ENCODE data around the gene MIEF1.
A peak's percentile ranks its signal among the peaks of the same experiment; 100 is the strongest.
"Not testable (repeated sequence)": the region's sequence is repeated elsewhere in the genome, so short reads cannot be mapped to it uniquely, and the experiment has no call there.

Gene MIEF1

GRCh38 chr22:39489094-39490068 lies 12.7 kb upstream of the MIEF1 start:
- no peak for DNase-seq (ENCODE audit: low read depth)

- DNase-seq (ENCODE audit: low read depth) = peak; percentile 52
Observed at GRCh38 chr22:39490135-39490798, 11.8 kb upstream of the MIEF1 start.

GRCh38 chr22:39490966-39491680 lies 11.0 kb upstream of the MIEF1 start:
- DNase-seq (ENCODE audit: low read depth) = no peak

- DNase-seq (ENCODE audit: low read depth) = no peak
Observed at GRCh38 chr22:39491696-39492095, 10.4 kb upstream of the MIEF1 start.

GRCh38 chr22:39492186-39492585 lies 9.9 kb upstream of the MIEF1 start:
- no peak for DNase-seq (ENCODE audit: low read depth)

GRCh38 chr22:39493759-39494158 lies 8.3 kb upstream of the MIEF1 start:
- peak; percentile 67 for DNase-seq (ENCODE audit: low read depth)

GRCh38 chr22:39494471-39495120 lies 7.5 kb upstream of the MIEF1 start:
- DNase-seq (ENCODE audit: low read depth) = no peak

GRCh38 chr22:39496131-39496838 lies 5.8 kb upstream of the MIEF1 start:
- peak; percentile 49 for DNase-seq (ENCODE audit: low read depth)

GRCh38 chr22:39497429-39497828 lies 4.7 kb upstream of the MIEF1 start:
- DNase-seq (ENCODE audit: low read depth) = no peak

- no peak for DNase-seq (ENCODE audit: low read depth)
Observed at GRCh38 chr22:39498368-39498767, 3.7 kb upstream of the MIEF1 start.

GRCh38 chr22:39498802-39499201 lies 3.3 kb upstream of the MIEF1 start:
- no peak for DNase-seq (ENCODE audit: low read depth)

- no peak for DNase-seq (ENCODE audit: low read depth)
Observed at GRCh38 chr22:39500101-39500500, 2.0 kb upstream of the MIEF1 start.

- DNase-seq (ENCODE audit: low read depth) = no peak
Observed at GRCh38 chr22:39501644-39502108, 414 bp upstream of the MIEF1 start.

GRCh38 chr22:39502789-39503409 lies 809 bp downstream of the MIEF1 start:
- DNase-seq (ENCODE audit: low read depth) = peak; percentile 44

- no peak for DNase-seq (ENCODE audit: low read depth)
Observed at GRCh38 chr22:39503630-39504029, 1.5 kb downstream of the MIEF1 start.

- no peak for DNase-seq (ENCODE audit: low read depth)
Observed at GRCh38 chr22:39504071-39504470, 2.0 kb downstream of the MIEF1 start.

GRCh38 chr22:39507021-39507420 lies 4.9 kb downstream of the MIEF1 start:
- DNase-seq (ENCODE audit: low read depth) = not testable (repeated sequence)

- DNase-seq (ENCODE audit: low read depth) = no peak
Observed at GRCh38 chr22:39508393-39508792, 6.3 kb downstream of the MIEF1 start.

- DNase-seq (ENCODE audit: low read depth) = no peak
Observed at GRCh38 chr22:39510529-39511149, 8.5 kb downstream of the MIEF1 start.

- no peak for DNase-seq (ENCODE audit: low read depth)
Observed at GRCh38 chr22:39511226-39511625, 9.1 kb downstream of the MIEF1 start.

Measured in fibroblast of gingiva (primary cell).